KMS-11 (cell line): ENCODE measurements around the gene RAN.

ENCODE experiments used
- H2AFZ ChIP-seq: fragments of 200-600 bp; sonication (generic); 2 replicates; pipeline ENCODE4 v1.6.1; 2016; ENCODE audit warnings: antibody characterized with exemption, mixed run types, low read depth
- H3K27ac ChIP-seq: fragments of 200-600 bp; sonication (generic); 2 replicates; pipeline ENCODE4 v1.6.1; 2016; ENCODE audit warnings: mild to moderate bottlenecking, mixed run types
- H3K27me3 ChIP-seq: fragments of 200-600 bp; sonication (generic); 2 replicates; pipeline ENCODE4 v1.6.1; 2017; ENCODE audit warnings: mild to moderate bottlenecking, low read depth, mixed run types, moderate library complexity; ENCODE audit not compliant: insufficient read depth
- H3K36me3 ChIP-seq: fragments of 200-600 bp; sonication (generic); 2 replicates; pipeline ENCODE4 v1.6.1; 2017; ENCODE audit warnings: mild to moderate bottlenecking, mixed run types; ENCODE audit not compliant: insufficient read depth
- H3K4me1 ChIP-seq: fragments of 200-600 bp; sonication (generic); 2 replicates; pipeline ENCODE4 v1.6.1; 2016; ENCODE audit warnings: mild to moderate bottlenecking, low read depth, mixed run types; ENCODE audit not compliant: poor library complexity, severe bottlenecking
- H3K4me2 ChIP-seq: fragments of 200-600 bp; sonication (generic); 2 replicates; pipeline ENCODE4 v1.7.0; 2016; ENCODE audit warnings: mild to moderate bottlenecking, mixed run types
- H3K4me3 ChIP-seq: fragments of 200-600 bp; sonication (generic); IDR thresholded peaks from 2 replicates; pipeline ENCODE4 v1.6.1; 2017; ENCODE audit warnings: low read depth, low read length, mixed read lengths; ENCODE audit not compliant: insufficient read depth
- H3K79me2 ChIP-seq: fragments of 200-600 bp; sonication (generic); 2 replicates; pipeline ENCODE4 v1.6.1; 2016; ENCODE audit warnings: low read depth, mixed run types; ENCODE audit not compliant: insufficient read depth
- H3K9ac ChIP-seq: fragments of 200-600 bp; sonication (generic); 2 replicates; pipeline ENCODE4 v1.6.1; 2016; ENCODE audit warnings: mild to moderate bottlenecking, mixed run types
- H4K20me1 ChIP-seq: fragments of 200-600 bp; sonication (generic); 2 replicates; pipeline ENCODE4 v1.6.1; 2016; ENCODE audit warnings: mild to moderate bottlenecking, mixed run types; ENCODE audit not compliant: insufficient read depth
- TF ChIP-seq, protein P1 (sequence below): fragments of 200-600 bp; sonication (generic); conservative IDR thresholded peaks from 2 replicates; pipeline ENCODE4 v1.6.1; 2017; ENCODE audit warnings: low read depth, mild to moderate bottlenecking, antibody characterized with exemption, low read length, moderate library complexity, mixed read lengths

Gene RAN

DNA sequence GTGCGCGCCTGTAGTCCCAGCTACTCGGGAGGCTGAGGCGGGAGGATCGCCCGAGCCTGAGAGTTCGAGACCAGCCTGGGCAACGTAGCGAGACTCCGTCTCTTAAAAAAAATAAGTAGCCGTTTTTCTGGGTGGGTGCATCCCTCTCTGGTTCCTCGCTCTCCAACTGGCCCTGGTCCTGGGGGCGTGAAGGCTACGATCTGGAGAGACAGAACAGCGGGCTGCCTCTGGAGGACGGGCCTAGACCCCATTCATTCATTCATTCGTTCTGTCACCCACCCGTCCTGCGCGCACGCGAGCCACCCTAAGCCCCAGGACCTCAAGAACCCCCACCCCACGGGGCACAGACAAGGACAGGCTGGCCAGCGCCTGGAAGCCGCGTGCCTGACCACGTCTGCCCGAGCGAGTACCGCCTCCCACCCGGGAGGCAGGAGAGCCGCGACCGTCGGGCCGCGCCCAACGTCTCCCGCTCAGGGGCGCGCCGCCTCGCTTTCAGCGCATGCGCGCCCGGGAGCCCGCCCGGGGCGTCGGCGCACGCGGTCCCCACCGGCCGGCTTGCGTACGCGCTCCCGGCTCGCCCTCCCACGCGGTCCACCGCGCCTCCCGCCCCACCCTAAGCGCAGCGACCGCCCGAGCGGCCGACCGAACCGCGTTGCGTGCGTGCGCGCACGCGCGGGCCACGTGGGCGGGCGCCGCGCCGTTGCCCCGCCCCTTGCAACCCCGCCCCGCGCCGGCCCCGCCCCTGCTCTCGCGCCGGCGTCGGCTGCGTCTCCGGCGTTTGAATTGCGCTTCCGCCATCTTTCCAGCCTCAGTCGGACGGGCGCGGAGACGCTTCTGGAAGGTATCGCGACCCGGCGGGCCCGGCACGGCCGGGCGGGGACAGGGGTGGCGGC, at the start of gene RAN:
Gene RAN (plus strand): TSS at position 781 of the 893 bp plus-strand sequence. CDS start 528 bp downstream, outside the sequence.
- no peaks in the 10 kb centered on the region for H3K27me3 ChIP-seq
- peaks cover 30% of the 10 kb centered on the region for H3K4me1 ChIP-seq
- H3K4me2 ChIP-seq = peak within 1 kb of the TSS; percentile 89
- peak within 1 kb of the TSS; percentile 61; the same call in 1 of the 2 replicates for H2AFZ ChIP-seq
- H3K36me3 ChIP-seq = no peaks in the 10 kb centered on the region; the same call in 1 of the 2 replicates
- H3K4me3 ChIP-seq = no peak within 1 kb of the TSS
- peak within 1 kb of the TSS; percentile 69 for H3K27ac ChIP-seq
- peaks cover 26% of the 10 kb centered on the region for H3K79me2 ChIP-seq
- H3K9ac ChIP-seq = peak within 1 kb of the TSS; percentile 89
- H4K20me1 ChIP-seq = no peaks in the 10 kb centered on the region
- TF ChIP-seq, protein P1, sequence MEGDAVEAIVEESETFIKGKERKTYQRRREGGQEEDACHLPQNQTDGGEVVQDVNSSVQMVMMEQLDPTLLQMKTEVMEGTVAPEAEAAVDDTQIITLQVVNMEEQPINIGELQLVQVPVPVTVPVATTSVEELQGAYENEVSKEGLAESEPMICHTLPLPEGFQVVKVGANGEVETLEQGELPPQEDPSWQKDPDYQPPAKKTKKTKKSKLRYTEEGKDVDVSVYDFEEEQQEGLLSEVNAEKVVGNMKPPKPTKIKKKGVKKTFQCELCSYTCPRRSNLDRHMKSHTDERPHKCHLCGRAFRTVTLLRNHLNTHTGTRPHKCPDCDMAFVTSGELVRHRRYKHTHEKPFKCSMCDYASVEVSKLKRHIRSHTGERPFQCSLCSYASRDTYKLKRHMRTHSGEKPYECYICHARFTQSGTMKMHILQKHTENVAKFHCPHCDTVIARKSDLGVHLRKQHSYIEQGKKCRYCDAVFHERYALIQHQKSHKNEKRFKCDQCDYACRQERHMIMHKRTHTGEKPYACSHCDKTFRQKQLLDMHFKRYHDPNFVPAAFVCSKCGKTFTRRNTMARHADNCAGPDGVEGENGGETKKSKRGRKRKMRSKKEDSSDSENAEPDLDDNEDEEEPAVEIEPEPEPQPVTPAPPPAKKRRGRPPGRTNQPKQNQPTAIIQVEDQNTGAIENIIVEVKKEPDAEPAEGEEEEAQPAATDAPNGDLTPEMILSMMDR = no peak

DNA sequence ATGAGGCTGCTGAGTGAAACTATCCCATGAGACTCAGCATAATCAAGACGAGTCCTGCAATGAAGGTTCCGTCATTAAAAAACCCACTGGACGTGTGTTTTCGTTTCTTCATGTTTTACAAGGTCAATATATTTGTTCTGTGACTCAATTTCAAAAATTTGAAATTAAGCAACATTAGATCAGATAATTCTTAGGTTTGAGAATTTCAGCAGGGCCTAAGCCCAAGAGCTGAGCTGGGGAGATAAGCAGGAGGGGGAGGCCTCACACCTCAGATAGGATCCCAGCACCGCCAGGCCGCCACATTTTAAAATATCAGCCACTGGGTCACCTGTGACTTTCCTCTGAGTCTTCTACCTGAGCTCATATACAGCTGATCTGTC, 46.1 kb upstream of the RAN start:
- peaks cover 8% of the 10 kb centered on the region; the same call in 1 of the 2 replicates for H3K79me2 ChIP-seq
- no peaks in the 10 kb centered on the region for H4K20me1 ChIP-seq
- no peak overlapping the region for H3K27ac ChIP-seq
- no peak overlapping the region for H3K4me3 ChIP-seq
- H3K27me3 ChIP-seq = no peaks in the 10 kb centered on the region
- peaks cover 18% of the 10 kb centered on the region for H3K4me1 ChIP-seq
- TF ChIP-seq, protein P1 = no peak
- H3K36me3 ChIP-seq = no peaks in the 10 kb centered on the region
- H3K9ac ChIP-seq = no peak overlapping the region
- no peak overlapping the region for H2AFZ ChIP-seq
- H3K4me2 ChIP-seq = no peak overlapping the region

DNA sequence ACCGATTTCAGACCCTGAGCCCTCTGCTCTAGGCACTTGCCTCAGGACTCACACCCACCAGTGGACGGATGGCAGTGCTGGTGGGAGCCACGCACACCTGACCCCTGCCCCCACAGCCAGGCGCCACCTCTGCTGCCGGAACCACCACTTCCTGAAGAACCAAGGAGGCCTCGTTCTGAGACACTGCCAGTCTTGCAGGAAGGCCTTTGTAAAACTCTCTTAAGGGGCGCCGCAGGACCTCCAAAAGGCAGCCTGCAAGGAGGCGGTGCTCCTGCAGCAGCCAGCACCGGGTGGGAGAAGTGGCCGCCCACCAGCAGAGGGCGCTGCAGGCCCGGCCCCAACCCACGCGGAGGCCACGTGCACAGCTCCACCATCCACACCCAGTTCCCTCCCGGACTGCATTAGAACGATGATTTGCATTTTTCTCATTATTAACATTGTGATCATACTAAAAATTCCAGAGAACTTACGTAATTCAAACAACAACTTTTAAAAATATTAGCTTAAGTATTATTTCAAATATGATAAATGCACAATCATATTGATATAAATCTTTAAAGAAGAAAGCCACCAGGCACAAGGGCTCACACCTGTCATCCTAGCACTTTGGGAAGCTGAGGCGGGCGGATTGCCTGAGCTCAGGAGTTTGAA, 45.6 kb upstream of the RAN start:
- peaks cover 13% of the 10 kb centered on the region; the same call in 1 of the 2 replicates for H3K79me2 ChIP-seq
- TF ChIP-seq, protein P1 = peak; percentile 40; the same call in 1 of the 2 replicates
- peak overlapping the region; percentile 11; the same call in 1 of the 2 replicates for H3K27ac ChIP-seq

DNA sequence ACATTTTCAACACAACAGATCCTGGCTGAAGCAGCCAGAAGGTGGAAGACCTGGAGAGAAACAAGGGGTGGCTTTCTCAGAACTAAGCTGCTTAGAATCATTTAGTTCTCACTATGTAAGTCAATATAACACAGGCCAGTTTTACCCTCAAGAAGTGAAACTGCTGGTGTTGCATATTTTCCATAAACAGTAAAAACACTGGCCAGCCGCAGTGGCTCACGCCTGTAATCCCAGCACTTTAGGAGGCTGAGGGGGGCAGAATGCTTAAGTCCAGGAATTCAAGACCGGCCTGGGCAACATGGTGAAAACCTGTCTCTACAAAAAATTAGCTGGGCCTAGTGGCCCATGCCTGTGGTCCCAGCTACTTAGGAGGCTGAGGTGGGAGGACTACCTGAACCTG, 44.4 kb upstream of the RAN start:
- TF ChIP-seq, protein P1 = no peak
- peaks cover 14% of the 10 kb centered on the region; the same call in 1 of the 2 replicates for H3K79me2 ChIP-seq
- H3K27me3 ChIP-seq = no peaks in the 10 kb centered on the region
- no peaks in the 10 kb centered on the region for H3K36me3 ChIP-seq
- no peak overlapping the region; the same call in 1 of the 2 replicates for H3K9ac ChIP-seq
- no peak overlapping the region for H3K4me3 ChIP-seq
- peak overlapping the region; percentile 73 for H3K4me2 ChIP-seq
- peak overlapping the region; percentile 69 for H3K27ac ChIP-seq
- H3K4me1 ChIP-seq = peaks cover 24% of the 10 kb centered on the region
- H2AFZ ChIP-seq = no peak overlapping the region
- no peaks in the 10 kb centered on the region for H4K20me1 ChIP-seq

More for the DNA sequence above, 45.6 kb upstream of the RAN start:
- Histone ChIP-seq H3K4me1 (peaks cover 18% of the 10 kb centered on the region), H3K36me3 (no peaks in the 10 kb centered on the region), H3K27me3 (no peaks in the 10 kb centered on the region), H2AFZ (no peak overlapping the region), H3K4me2 (0 out of 2 replicates have a peak overlapping the region, but pooled peaks have one; percentile 25), H3K4me3 (no peak overlapping the region), H4K20me1 (no peaks in the 10 kb centered on the region), H3K9ac (no peak overlapping the region)
